HG02938 (cell line): ENCODE measurements around the gene IGFBPL1.

Source experiments
- ATAC-seq: cut with Tn5 transposase; IDR thresholded peaks from one replicate; pipeline ENCODE4 v1.9.1; 2021; ENCODE audit warnings: mild to moderate bottlenecking, moderate library complexity; ENCODE audit not compliant: unreplicated experiment

The IGFBPL1 gene

DNA sequence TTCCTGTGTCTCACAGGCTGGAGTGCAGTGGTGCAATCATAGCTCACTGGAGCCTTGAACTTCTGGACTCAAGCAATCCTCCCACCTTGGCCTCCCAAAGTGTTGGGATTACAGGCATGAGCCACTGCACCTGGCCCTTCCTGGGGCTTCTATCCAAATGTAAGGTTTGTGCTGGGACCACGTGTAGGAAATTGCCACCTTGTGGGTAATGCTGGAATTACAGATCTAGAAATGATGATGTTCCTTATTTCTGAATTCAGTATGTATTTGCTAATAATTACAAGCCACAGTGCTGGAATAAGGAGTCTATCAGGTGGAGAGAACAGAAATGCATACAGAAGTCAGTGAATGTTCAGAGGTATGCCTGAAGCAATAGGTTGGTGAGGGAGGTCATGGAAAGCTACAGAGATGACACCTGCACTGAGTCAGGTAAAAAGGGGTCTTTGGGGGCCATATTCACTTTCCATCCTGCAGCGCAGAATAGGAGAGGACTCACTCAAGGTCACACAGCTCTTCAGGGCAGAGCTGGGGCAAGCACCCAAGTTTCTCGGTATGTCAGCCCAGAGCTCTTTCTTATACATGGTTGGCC, 8.8 kb upstream of the IGFBPL1 start:
- no peak for ATAC-seq

DNA sequence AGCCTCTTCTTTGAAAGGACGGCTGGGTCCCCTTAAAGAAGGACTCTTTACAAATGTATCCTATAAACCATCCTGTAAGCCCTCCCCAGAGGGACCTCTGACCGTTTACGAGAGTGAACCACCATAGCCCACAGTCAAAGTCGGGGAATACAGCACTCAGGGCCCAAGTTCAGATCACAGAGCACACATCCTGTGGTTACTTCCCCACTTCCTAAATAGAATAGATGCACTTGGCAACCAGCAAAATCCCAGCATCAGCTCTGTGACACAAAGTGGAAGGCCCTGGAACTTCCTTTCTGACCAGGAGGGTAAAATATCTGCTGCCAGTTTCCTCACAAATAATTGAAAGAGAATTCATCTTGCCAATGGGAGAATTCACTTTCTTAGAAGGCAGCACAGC, 6.9 kb upstream of the IGFBPL1 start:
- ATAC-seq, result no peak

DNA sequence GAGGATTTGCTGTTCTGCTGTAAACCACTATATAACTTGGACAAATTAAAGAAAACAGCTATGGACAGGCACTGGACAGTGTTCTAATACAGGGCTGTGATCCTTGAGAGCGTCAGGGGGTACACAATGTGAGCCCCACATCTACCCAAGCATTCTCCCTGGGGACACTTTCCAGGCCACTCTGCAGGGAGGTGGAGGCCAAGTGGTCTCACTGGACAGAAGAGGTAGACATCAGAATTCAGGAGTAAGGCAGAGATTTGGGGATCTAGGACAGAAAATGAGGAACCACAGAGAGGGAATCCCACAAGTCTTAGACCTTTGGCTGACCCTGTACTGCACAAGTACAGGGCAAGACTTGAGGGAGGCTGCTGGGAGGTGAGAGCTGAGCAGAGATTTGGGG, 3.8 kb upstream of the IGFBPL1 start:
- no peak for ATAC-seq

DNA sequence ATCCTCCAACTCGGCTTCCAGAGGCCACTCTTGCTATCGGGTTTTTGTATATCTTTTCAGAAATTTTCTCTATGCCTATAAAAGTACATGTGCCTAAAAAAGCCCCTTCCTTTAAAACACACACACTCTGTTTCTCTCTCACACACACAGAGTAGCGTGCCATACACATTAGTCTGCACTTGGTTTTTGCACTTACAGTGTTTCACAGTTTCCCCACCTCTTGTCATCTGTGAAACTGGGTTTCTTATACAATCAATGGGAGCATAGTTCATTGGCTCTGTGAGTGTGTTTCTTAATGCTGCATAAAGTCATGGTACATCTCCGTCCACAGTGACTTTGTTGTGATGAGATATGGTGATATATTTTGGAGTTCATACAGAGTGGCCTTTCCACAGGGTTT, 664 bp upstream of the IGFBPL1 start:
- ATAC-seq, result no peak

DNA sequence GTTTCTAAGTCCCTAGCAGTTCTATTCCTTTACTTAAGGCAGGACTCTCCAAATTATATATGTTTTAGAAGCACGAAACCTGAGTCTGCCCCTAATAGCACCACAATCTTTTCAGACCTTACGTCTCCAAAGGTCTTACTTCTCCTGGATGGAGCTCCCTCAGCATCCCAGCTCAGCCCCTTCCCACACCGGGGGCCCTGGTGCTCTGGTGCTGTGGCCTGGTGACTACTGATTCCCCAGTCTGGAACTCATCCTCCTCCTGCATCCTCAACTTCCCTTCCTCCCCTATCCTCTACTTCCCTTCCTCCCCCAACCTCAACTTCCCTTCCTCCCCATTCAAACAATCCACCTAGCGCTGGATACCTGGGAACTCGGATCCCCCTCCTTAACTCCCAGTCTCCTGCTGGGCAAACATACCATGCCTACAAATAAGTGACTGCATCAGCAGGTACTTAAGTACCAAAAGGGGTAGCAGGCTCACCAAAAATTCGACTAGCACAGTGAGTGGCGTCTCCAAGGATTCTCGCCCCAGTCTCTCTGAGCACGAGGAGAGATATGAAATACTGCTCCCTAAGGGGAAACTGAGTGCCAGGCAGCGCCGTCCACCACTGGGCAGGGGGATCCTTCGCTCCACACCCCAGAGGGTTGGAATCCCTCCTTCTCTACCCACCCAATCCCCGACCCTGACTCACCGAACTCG, 831 bp downstream of the IGFBPL1 start:
- ATAC-seq, result no peak

DNA sequence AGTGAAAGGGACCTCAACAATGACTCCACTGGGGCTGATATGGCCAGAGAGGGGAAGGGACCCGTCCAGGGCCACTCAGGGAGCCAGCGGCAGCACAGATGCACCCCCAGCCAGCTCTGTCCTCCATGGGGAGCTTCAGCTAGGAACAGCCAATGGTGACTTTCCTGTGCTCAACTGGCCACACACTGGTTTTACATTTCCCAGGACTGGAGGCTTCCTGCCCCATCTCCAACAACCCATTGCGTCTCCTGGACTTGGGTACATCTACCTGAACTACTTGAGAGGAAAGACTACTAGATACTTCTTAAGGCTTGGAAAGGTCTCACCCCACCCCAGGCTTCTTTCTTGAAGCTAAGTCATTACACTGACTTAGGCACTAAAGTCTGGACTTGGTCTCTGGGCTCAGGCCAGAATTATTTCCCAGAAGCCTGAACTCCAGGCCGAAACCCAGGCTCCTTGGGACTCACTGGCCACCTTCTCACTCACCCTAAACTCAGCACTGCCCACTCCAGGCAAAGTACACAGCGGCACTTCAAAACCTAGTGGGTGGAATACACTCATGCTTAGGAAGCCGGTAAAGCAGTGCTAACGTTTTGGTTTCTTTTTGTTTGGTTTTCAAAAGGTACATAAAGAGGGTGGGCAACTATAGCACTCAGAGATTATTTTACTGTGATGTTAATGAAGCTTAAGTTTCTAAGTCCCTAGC, 1.5 kb downstream of the IGFBPL1 start:
- ATAC-seq, result no peak

DNA sequence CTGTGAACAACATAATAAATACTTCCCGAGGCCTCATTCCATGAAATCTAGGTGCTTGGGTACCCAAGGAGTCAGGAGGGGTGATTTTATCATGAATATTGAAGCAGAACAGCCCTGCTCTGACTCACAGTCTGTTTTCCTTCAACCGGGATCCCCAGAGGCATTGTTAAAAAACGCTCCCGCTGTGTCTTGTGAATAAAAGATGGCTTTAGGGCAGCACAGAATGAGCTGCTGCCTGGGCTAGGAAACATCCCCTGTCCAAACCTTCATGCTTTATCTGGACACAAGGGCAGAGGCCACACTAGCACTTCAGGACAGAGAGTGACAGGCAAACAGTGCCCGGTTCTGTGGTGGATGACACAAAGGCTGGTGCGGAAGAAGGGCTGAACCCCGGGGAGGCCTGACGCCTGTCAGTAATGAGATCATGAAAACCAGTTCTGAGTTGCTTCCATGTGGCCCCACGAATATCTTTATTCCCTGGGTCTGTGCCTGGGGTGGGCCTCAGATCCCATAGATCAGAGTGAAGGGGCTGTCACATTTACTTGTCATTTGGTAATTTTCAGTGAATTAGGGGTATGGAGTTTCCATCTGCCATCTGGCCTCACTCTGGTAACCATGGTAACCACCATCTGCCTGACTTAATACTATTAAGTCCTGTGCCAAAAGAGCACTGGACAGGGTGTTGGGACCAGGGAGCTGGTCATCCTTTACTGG, 2.6 kb downstream of the IGFBPL1 start:
- ATAC-seq, result no peak

DNA sequence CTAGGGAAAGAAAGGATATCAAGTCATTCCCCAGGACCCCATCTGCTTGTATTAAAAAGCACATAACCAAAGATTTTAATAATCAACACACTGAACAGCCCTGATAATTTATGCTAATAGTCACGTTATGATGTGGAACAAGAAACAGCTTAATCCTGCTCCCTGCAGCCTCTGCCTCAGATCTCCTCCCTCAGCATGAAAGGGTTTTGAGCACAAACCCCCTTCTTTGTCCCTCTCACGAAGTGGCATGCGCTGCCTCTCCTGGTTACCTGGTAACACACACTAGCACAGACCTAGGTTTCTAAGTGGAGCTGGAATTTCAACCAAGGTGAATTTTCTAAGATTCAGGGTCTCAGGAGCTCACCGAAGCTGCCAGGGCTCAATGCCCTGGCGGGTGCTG, 5.1 kb downstream of the IGFBPL1 start:
- no peak for ATAC-seq

DNA sequence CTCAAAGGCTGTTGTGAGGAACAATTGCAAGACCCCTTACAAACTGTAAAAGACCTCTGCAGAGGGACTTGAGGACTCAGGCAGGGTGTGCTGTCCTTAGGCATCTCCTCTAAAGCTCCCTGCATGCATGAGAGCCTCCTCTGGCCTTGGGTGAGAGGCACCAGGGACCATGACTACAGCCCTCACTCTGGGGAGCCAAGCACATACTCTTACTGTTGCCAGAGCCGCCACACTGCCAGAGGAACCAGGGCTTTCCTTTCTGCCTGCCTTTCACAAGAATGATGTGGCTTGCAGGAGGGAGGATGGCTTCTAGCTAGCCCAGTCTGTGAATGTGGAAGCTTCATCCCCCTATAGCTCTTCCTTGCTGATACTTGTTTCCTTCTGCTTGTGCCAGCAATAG, 5.9 kb downstream of the IGFBPL1 start:
- ATAC-seq, result no peak

DNA sequence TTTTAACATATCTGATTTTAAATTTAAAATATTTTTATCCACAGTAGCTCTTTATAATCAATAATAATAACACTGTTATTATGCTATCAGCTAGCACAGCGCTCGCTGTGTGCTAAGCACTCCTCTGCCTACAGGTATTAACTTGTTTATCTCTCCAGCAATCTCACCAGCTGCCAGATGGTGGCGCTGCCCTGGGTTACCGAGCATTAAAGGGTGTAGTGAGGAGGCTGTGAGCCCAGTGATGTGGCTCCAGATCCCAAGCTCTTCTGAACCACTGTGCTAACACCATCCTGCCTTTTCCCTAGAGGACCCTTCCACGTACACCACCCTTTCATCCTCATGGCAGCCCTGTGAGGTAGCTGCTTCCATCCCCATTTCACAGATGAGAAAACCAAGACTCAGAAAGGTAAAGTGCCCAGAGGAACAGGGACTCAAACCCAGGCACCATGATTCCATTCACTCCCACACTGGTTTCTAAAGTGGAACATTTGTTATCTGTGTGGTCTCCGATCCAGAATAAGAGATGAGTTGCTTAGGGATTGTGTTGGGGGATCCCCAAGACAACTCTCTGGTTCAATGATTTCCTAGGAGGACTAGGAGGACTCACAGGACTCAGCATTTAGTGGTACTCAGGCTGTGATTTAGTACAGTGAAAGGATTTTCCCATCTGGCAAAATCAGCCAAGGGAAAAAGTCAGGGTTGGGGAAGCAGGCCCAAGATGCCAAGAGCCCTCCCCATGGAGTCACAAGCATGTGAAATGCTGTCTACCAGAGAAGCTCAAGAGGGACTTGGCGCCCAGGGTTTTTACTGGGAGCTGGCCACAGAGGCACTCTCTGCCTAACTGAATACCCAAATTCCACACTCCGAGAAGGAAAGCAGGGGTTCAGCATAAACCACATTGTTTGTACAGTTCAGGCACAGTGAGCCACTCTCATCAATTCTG, 7.0 kb downstream of the IGFBPL1 start:
- no peak for ATAC-seq

DNA sequence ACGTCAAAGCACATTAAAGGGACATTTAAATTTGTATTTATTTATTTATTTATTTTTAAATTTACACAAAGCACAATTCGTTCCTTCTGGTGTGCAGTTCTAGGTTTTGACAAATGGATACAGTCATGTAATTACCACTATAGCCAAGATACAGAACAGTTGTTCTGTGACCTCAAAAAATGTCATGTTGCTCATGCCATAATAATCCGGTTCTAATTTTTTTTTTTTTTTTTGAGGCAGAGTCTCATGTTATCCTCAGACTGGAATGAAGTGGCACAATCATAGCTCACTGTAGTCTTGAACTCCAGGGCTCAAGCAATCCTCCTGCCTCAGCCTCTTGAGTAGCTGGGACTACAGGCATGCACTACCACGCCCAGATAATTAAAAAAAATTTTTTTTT, 7.8 kb downstream of the IGFBPL1 start:
- ATAC-seq, result no peak

DNA sequence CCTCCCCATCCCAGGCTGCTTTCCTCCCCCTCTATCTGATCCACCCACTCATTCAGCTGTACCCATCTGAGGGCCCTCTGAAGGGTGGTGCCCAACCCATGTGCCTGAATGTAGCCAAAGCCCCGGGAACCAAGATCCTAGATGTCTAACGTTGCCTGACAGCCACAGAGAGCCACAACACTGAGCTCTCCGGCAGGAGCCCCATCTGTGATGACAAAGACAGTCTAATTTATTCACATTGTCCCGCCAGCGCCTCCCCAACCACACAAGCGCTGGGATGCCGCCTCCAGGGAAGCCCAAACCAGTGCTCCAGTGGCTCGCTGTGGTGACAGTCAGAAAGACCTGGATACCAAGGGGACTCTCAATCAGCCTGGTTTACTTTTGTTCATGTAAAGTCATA, 8.4 kb downstream of the IGFBPL1 start:
- ATAC-seq, result no peak

DNA sequence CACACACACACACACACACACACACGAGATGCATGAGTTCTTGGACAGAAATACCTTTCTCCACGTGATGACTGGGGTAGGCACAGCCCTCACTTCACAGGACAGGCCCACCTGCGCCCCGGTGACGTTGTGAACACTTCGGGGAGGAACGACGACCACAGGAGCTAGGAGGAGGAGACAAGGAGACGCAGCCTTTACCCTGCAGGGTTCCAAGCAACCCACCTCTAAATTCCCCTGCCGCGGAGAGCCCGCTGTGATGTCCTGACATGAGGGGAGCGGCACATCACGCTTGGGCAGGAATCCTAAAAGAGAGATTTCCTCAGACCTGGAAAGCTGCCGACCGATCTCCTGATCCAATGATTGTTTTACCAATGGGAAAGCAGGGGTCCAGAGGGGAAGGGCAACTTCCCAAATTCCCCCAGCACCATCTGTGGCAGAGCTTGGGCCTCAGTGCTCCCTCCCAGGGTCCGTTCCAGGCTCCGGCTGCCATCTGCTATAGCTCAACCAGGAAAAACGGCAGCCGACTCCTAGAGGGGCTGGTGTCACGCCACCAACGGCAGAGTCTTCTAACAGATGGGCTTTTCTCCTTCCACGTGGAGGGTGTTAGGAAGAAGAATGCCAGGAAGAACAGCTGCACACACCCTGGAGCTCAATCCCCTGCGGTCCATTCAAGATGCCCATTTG, 10.1 kb downstream of the IGFBPL1 start:
- no peak for ATAC-seq

DNA sequence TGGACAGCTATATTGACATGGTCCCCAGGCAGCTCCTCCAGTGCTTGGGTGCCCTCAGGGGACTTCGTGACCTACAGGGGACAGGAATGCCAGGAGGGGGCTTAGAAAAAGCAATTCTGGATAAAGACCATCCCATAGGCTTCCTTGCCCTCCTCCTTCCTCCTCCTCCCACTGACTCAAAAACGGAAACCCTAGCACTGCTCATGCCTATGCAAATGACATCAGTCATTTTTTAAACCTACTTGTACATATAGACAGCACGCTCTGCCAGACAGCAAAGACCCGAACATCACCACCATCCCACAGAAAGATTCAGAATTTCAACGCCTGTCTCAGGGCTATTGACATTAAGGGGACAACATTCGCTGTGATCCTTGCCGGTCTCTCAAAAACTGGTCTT, 11.0 kb downstream of the IGFBPL1 start:
- peak; percentile 61 for ATAC-seq

DNA sequence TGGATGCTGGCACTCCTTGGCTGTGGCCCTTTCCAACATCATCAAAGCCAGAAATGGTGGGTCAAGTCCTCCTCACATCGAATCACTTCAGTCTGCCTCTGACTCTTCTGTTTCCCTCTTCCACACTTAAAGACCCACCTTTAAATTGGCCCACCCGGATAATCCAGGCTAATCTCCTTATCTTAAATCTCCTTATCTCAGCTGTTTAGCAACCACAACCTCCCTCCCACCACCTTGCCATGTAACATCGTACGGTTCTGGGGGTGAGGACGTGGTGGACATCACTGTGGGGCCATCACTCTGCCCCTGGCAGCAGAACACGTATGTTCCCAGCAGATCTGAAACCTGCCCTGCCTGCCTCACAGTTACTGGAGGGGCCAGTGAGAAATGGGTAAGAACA, 11.5 kb downstream of the IGFBPL1 start:
- ATAC-seq, result no peak

DNA sequence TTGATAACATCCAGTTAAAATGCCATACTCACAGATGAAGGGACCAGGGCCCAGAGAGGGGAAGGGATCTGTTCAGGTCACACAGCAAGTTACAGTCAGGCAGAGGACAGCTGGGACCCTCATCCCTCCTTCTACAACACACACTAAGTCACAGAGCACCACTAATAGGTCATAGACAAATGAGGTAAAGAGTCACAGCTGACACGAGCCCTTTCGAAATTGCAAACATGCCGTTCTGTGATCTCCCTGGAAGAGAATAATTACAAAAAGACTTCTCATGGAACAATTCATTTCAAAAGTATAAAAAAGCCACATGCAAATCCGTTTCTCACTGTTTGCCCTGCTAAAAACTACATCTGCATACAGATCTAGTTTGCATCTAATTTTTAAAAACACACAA, 15.5 kb downstream of the IGFBPL1 start:
- no peak for ATAC-seq

DNA sequence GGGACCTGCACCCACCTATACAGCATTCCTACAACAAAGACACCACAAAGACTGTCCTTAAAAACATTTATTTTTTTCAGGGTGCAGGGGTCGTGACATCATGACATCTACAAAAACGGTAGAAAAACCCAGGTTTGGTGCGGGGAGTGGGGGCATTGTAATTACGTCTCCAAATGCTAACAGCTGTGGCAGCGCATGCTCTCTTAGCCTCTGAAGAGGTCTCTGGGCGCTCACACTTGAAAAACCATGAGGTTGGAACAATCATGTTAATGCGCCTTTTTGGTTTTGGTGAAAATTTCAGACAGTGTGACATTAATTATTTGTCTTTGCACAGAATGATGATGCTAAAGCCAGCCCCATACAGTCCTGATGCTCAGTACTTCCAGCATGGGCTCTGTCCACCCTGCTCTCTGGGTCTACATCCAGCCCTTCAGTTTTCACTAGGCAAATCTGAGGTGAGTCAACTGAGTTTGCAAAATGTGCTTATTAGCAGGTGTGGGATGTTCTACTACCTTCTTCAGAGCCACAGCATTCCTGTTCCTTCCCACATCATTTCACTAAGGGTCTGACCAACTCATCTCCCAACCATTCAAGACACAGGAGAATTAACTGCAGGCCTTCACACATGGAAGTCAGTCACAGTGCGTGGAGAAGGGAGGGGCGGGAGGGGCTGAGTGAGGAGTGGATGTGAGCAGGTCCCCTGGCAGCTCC, 17.6 kb downstream of the IGFBPL1 start:
- no peak for ATAC-seq

DNA sequence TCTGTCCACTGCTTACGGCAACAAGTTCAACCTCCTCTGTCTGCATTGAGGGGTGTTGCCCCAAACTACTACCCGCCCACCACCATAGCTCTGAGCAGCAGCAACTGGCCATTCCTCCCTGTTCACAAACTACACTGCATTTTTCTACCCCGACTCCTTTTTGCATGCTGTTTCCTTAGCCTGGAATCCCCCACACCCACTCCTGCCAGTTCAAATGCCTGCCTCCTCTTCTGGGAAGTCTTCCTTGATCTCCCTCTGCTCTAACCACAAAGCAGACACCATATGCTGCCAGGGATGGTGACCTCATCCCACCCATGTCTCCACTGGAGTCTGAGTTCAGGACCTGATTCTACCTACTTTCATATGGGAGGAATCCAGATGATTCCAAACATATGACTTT, 18.5 kb downstream of the IGFBPL1 start:
- ATAC-seq, result no peak

DNA sequence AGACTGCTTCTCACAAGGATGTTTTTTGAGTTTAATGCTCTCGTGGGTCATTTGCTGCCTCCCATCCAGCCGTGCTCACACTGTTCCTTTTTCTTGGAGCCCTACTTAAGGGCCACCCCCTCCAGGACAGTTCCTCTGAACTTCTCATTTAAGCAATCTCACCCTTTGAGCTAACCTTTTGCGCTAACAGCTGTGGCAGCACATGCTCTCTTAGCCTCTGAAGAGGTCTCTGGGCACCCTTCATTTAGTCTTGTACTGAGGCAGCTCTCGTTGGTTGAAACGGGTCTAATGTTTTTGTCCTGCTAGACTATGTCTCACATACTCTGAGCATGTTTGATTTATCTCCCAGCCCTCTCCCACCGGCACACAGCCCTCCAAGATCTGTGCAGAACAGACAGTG, 19.9 kb downstream of the IGFBPL1 start:
- no peak for ATAC-seq

DNA sequence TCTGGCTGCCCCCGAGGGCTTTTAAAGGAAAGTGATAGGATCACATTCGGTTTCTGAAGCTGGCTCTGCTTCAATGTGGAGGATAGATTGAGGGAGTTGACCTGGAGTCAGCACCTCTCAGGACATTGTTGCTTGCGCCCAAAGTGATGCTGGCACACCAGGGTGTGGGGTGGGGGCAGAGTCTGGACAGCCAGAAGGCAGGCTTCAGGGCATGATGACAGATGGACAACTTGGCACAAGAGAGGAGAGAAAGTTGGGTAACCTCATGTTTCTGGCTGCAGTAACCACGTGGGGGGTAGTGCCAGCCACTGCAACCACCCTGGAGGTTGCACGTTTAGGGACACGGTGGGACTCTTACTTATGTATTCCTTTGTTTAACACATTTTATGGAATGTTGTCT, 22.3 kb downstream of the IGFBPL1 start:
- no peak for ATAC-seq
